ENCODE data around the gene KIAA1755.

DNA sequence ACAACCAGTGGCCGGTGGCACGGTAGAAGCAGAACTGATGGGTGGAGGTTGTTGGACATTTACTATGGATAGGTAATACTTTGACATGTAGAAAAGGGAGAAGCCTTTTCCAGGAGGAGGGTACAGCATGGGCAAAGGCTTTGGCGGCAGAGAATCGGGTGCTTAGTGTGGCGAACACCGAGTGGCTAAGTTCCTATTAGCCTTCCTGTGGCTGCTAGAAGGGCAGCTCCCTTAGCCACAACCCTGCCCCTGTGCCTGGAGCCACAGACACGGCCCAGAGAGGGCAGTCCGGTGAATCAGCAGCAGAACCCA lies 57.6 kb downstream of the KIAA1755 start:
- TF ChIP-seq, protein P1, sequence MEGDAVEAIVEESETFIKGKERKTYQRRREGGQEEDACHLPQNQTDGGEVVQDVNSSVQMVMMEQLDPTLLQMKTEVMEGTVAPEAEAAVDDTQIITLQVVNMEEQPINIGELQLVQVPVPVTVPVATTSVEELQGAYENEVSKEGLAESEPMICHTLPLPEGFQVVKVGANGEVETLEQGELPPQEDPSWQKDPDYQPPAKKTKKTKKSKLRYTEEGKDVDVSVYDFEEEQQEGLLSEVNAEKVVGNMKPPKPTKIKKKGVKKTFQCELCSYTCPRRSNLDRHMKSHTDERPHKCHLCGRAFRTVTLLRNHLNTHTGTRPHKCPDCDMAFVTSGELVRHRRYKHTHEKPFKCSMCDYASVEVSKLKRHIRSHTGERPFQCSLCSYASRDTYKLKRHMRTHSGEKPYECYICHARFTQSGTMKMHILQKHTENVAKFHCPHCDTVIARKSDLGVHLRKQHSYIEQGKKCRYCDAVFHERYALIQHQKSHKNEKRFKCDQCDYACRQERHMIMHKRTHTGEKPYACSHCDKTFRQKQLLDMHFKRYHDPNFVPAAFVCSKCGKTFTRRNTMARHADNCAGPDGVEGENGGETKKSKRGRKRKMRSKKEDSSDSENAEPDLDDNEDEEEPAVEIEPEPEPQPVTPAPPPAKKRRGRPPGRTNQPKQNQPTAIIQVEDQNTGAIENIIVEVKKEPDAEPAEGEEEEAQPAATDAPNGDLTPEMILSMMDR (IDR thresholded peaks at IDR 0.05): no peak
- no peak for TF ChIP-seq POLR2A (IDR thresholded peaks at IDR 0.05)
